Measurements from ENCODE around the gene TRIM68. TPM values are rescaled to one million over a fixed set of nuclear protein-coding genes. Genes with fewer than 3 reads are reported as not detected.

TRIM68 gene
- total RNA-seq = 1 to 10 TPM; 5.3 to 7.9 TPM

DNA sequence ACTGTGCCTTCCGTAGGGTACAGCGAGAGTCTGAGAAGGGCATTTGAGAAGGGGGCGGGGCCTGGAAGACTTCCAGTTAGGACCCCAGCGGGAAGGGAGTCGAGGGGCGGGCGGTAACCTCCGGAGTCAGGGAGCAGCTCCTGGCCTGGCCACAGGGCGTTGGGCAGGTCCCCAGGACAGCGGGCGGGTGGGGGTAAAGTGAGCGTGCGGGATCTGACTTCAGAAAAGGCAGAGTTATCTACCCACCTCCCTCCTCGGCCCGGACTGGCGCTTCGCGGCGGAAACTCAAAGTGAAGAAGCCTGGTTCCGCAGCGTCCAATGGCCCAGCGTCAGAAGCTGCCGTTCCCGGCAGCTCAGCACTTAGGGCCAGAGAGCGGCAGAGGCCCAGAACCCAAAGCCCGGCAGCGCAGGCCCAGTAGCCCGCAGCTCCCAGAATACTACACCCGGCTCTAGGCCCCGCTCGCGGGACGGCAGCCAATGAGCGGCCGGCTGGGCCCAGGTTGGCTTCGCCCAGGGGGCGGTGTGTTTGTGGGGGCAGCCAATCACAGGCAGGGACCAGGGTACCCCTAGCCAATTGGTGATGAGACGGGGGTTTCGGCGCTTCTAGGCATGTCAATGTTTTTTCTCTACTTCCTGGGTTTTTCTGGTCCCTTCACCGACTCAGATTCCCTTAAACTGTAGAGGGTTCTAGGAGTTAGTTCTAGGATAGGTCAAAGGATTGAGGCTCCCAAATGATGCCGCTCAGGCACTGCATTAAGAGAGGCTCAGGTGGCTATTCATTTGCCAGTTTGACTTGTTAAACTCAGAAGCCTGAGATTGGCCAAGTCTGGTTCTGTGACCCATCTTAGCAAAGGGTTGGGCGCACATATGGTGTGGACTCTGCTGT is at the start of gene TRIM68:
TRIM68 (minus strand) TSS at position 451 of the 886 bp plus-strand sequence. CDS start 2,727 bp downstream, outside the sequence.
- ATAC-seq (replicated peaks) = peak; percentile 100
- Mint-ChIP-seq H3K27ac (peak within 1 kb of the TSS; percentile 91), H3K4me3 (peak within 1 kb of the TSS; percentile 87), H3K4me1 (peaks cover 27% of the 10 kb centered on the region), H3K9me3 (no peaks in the 10 kb centered on the region), H3K36me3 (ENCODE audit: low read depth) (peaks cover 19% of the 10 kb centered on the region), H3K27me3 (no peaks in the 10 kb centered on the region)

DNA sequence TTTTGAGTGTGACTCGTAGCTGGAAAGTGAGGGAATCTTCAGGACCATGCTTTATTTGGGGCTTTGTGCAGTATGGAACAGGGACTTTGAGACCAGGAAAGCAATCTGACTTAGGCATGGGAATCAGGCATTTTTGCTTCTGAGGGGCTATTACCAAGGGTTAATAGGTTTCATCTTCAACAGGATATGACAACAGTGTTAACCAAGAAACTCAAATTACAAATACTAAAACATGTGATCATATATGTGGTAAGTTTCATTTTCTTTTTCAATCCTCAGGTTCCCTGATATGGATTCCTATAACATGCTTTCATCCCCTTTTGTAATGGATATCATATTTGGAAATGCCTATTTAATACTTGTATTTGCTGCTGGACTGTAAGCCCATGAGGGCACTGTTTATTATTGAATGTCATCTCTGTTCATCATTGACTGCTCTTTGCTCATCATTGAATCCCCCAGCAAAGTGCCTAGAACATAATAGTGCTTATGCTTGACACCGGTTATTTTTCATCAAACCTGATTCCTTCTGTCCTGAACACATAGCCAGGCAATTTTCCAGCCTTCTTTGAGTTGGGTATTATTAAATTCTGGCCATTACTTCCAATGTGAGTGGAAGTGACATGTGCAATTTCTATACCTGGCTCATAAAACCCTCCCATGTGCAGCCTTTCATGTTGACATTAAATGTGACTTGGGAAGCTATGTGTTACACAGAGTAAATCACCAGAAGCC is 46.8 kb upstream of the TRIM68 start:
- no peaks in the 10 kb centered on the region for H3K36me3 Mint-ChIP-seq (ENCODE audit: low read depth)
- no peak for ATAC-seq (replicated peaks)
- no peak overlapping the region for H3K4me3 Mint-ChIP-seq
- peaks cover 21% of the 10 kb centered on the region for H3K27me3 Mint-ChIP-seq
- no peaks in the 10 kb centered on the region for H3K4me1 Mint-ChIP-seq
- peaks cover 6% of the 10 kb centered on the region for H3K9me3 Mint-ChIP-seq
- H3K27ac Mint-ChIP-seq = no peak overlapping the region

- H3K36me3 Mint-ChIP-seq (ENCODE audit: low read depth) = no peaks in the 10 kb centered on the region
- H3K4me1 Mint-ChIP-seq = no peaks in the 10 kb centered on the region
- ATAC-seq (replicated peaks) = no peak
- no peak overlapping the region for H3K4me3 Mint-ChIP-seq
- peaks cover 32% of the 10 kb centered on the region for H3K27me3 Mint-ChIP-seq
- H3K27ac Mint-ChIP-seq = no peak overlapping the region
- peaks cover 1% of the 10 kb centered on the region for H3K9me3 Mint-ChIP-seq
Measured at GRCh38 chr11:4647766-4648165, 39.7 kb upstream of the TRIM68 start.

DNA sequence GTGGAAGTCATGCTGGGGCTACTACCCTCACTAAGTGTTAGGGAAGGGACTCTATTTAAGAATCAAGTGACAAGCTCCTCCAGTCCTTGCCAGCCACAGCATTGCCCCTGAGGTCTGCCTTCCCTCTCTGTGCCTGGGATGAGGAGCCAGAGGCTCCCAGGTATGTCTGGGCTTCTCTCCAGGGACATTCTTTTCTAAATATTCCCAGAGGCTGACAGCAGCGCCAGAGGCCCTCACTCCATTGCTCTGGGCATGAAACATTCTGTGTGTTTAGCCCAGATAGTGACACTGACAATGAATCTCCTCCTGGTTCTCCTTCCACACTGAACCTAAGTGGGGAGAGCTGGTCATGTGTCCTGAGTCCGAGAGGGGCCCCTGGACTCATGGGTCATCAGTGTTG is 37.9 kb upstream of the TRIM68 start:
- H3K9me3 Mint-ChIP-seq = no peaks in the 10 kb centered on the region
- no peaks in the 10 kb centered on the region for H3K4me1 Mint-ChIP-seq
- no peaks in the 10 kb centered on the region for H3K36me3 Mint-ChIP-seq (ENCODE audit: low read depth)
- no peak for ATAC-seq (replicated peaks)
- peaks cover 38% of the 10 kb centered on the region for H3K27me3 Mint-ChIP-seq
- H3K4me3 Mint-ChIP-seq = no peak overlapping the region
- no peak overlapping the region for H3K27ac Mint-ChIP-seq

DNA sequence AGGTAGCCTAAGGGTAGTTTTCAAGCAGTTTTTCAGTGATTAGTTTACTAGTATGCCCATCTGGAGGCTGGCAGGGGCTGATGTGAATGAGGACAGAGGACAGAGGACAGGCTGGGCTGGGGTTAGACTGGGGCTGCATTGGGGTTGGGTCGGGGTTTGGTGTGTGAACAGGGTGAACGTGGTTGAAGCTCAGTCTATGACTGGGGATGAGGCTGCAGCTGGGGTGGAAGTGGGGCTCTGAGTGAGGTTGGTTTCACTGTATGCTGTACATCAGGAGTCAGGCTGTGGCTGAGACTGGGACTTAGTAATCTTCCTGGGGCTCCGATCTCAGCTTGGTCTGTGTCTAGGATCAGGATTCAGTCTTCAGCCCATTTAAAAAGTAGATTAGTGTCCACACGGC is 36.2 kb upstream of the TRIM68 start:
- H3K36me3 Mint-ChIP-seq (ENCODE audit: low read depth) = no peaks in the 10 kb centered on the region
- H3K27ac Mint-ChIP-seq = no peak overlapping the region
- H3K27me3 Mint-ChIP-seq = peaks cover 35% of the 10 kb centered on the region
- ATAC-seq (replicated peaks) = no peak
- no peak overlapping the region for H3K4me3 Mint-ChIP-seq
- no peaks in the 10 kb centered on the region for H3K4me1 Mint-ChIP-seq
- no peaks in the 10 kb centered on the region for H3K9me3 Mint-ChIP-seq

GRCh38 chr11:4643682-4644081 is 35.7 kb upstream of the TRIM68 start, which contains the start of gene OR51E1:
Gene OR51E1 (plus strand): TSS chr11:4643982. CDS start chr11:4652527, 8,545 bp downstream.
- Mint-ChIP-seq H3K27me3 (peaks cover 33% of the 10 kb centered on the region), H3K36me3 (ENCODE audit: low read depth) (no peaks in the 10 kb centered on the region), H3K9me3 (no peaks in the 10 kb centered on the region), H3K4me3 (no peak within 1 kb of the TSS), H3K27ac (no peak within 1 kb of the TSS), H3K4me1 (no peaks in the 10 kb centered on the region)
- ATAC-seq (replicated peaks) = no peak

DNA sequence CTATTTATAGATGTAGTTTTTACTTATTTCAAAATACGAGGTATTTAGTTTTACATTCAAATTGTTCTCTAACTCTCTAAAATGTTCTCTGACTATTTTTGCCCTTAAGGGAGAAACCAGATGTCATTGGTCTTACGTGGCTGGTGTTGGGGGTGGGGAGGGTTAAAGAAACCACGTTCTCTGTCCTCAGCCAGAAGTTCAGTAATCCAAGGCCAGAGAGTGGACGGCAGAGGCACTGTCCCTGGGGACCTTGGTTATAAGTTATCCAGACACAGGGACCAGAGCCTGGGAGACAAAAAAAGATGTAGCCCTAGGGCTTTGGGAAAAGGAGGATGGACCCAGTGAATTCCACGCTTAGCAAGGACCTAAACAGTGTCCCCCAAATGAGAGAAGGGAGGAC is 35.0 kb upstream of the TRIM68 start:
- no peak overlapping the region for H3K4me3 Mint-ChIP-seq
- ATAC-seq (replicated peaks) = no peak
- peaks cover 33% of the 10 kb centered on the region for H3K27me3 Mint-ChIP-seq
- no peaks in the 10 kb centered on the region for H3K4me1 Mint-ChIP-seq
- H3K36me3 Mint-ChIP-seq (ENCODE audit: low read depth) = no peaks in the 10 kb centered on the region
- H3K27ac Mint-ChIP-seq = no peak overlapping the region
- H3K9me3 Mint-ChIP-seq = no peaks in the 10 kb centered on the region

- H3K4me3 Mint-ChIP-seq = no peak overlapping the region
- H3K36me3 Mint-ChIP-seq (ENCODE audit: low read depth) = no peaks in the 10 kb centered on the region
- ATAC-seq (replicated peaks) = no peak
- peaks cover 33% of the 10 kb centered on the region for H3K27me3 Mint-ChIP-seq
- no peak overlapping the region for H3K27ac Mint-ChIP-seq
- no peaks in the 10 kb centered on the region for H3K9me3 Mint-ChIP-seq
- no peaks in the 10 kb centered on the region for H3K4me1 Mint-ChIP-seq
Measured at GRCh38 chr11:4642043-4642442, 34.0 kb upstream of the TRIM68 start.

DNA sequence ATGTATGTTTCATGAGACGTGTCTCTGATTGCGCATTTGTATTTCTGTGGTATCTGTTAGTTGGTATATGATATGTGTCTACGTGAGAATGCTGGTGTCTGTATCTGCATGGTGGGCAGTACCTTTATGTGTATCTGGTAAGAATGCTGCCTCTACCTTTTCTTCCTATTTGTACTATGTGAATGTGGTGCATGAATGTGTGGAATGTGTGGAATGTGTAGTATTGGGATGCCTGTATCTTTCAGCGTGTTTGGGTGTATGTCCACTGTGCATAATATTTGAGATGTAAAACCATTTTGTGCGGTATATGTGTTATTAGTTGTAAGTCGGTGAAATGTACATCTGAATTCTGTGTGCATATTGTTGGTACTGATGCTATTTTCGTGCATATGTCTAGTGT is 33.5 kb upstream of the TRIM68 start:
- Mint-ChIP-seq H3K27ac (no peak overlapping the region), H3K4me1 (no peaks in the 10 kb centered on the region), H3K9me3 (no peaks in the 10 kb centered on the region), H3K36me3 (ENCODE audit: low read depth) (no peaks in the 10 kb centered on the region), H3K4me3 (no peak overlapping the region), H3K27me3 (peaks cover 33% of the 10 kb centered on the region)
- no peak for ATAC-seq (replicated peaks)

- peaks cover 27% of the 10 kb centered on the region for H3K27me3 Mint-ChIP-seq
- ATAC-seq (replicated peaks) = no peak
- H3K4me3 Mint-ChIP-seq = no peak overlapping the region
- H3K4me1 Mint-ChIP-seq = no peaks in the 10 kb centered on the region
- no peak overlapping the region for H3K27ac Mint-ChIP-seq
- H3K36me3 Mint-ChIP-seq (ENCODE audit: low read depth) = no peaks in the 10 kb centered on the region
- no peaks in the 10 kb centered on the region for H3K9me3 Mint-ChIP-seq
Measured at GRCh38 chr11:4639931-4640330, 31.9 kb upstream of the TRIM68 start.

- Mint-ChIP-seq H3K27me3 (peaks cover 15% of the 10 kb centered on the region), H3K4me3 (no peak overlapping the region), H3K36me3 (ENCODE audit: low read depth) (no peaks in the 10 kb centered on the region), H3K4me1 (no peaks in the 10 kb centered on the region), H3K27ac (no peak overlapping the region), H3K9me3 (no peaks in the 10 kb centered on the region)
- no peak for ATAC-seq (replicated peaks)
Measured at GRCh38 chr11:4637662-4638047, 29.6 kb upstream of the TRIM68 start.

GRCh38 chr11:4636962-4637661 is 29.1 kb upstream of the TRIM68 start, which contains the start of gene OR51D1:
Gene OR51D1 (plus strand): TSS chr11:4637477. CDS start chr11:4639791, 2,314 bp downstream.
- peak; percentile 83 for ATAC-seq (replicated peaks)
- H3K9me3 Mint-ChIP-seq = no peaks in the 10 kb centered on the region
- H3K27me3 Mint-ChIP-seq = peaks cover 11% of the 10 kb centered on the region
- H3K4me1 Mint-ChIP-seq = no peaks in the 10 kb centered on the region
- no peak within 1 kb of the TSS for H3K27ac Mint-ChIP-seq
- no peak within 1 kb of the TSS for H3K4me3 Mint-ChIP-seq
- H3K36me3 Mint-ChIP-seq (ENCODE audit: low read depth) = no peaks in the 10 kb centered on the region

- H3K4me3 Mint-ChIP-seq = no peak overlapping the region
- no peak for ATAC-seq (replicated peaks)
Measured at GRCh38 chr11:4636136-4636535, 28.1 kb upstream of the TRIM68 start.

More at GRCh38 chr11:4636136-4636535, 28.1 kb upstream of the TRIM68 start:
- Mint-ChIP-seq H3K27me3 (peaks cover 6% of the 10 kb centered on the region), H3K4me1 (no peaks in the 10 kb centered on the region), H3K9me3 (no peaks in the 10 kb centered on the region), H3K36me3 (ENCODE audit: low read depth) (no peaks in the 10 kb centered on the region), H3K27ac (no peak overlapping the region)
